Parathyroid adenoma (tissue), 2 donors: ENCODE results near the gene ESCO1.

Experiments used
- H2AFZ ChIP-seq: fragments of 300-600 bp; sonication (generic); one replicate; pipeline ENCODE4 v1.7.0; 2017; ENCODE audit warnings: antibody characterized with exemption, mild to moderate bottlenecking
- H3K27ac ChIP-seq: fragments of 300-600 bp; sonication (generic); one replicate; pipeline ENCODE4 v1.7.0; 2017
- H3K27me3 ChIP-seq: fragments of 300-600 bp; sonication (generic); one replicate; pipeline ENCODE4 v1.7.0; 2017; ENCODE audit warnings: low read length; ENCODE audit not compliant: control insufficient read depth, insufficient read depth
- H3K36me3 ChIP-seq: fragments of 300-600 bp; sonication (generic); one replicate; pipeline ENCODE4 v1.7.0; 2017; ENCODE audit warnings: low read length; ENCODE audit not compliant: control insufficient read depth, insufficient read depth
- H3K4me1 ChIP-seq: fragments of 300-600 bp; sonication (generic); one replicate; pipeline ENCODE4 v1.7.0; 2017; ENCODE audit warnings: control low read depth
- H3K4me2 ChIP-seq: fragments of 300-600 bp; sonication (generic); one replicate; pipeline ENCODE4 v1.7.0; 2017; ENCODE audit warnings: low read length
- H3K4me3 ChIP-seq: fragments of 300-600 bp; sonication (generic); one replicate; pipeline ENCODE4 v1.7.0; 2017; ENCODE audit warnings: low read depth, low read length
- H3K79me2 ChIP-seq: fragments of 300-600 bp; sonication (generic); one replicate; pipeline ENCODE4 v1.7.0; 2017; ENCODE audit warnings: control low read depth
- H3K9ac ChIP-seq: fragments of 300-600 bp; sonication (generic); one replicate; pipeline ENCODE4 v1.7.0; 2017; ENCODE audit warnings: mild to moderate bottlenecking
- H3K9me3 ChIP-seq: fragments of 300-600 bp; sonication (generic); one replicate; pipeline ENCODE4 v1.7.0; 2017; ENCODE audit warnings: low read length; ENCODE audit not compliant: control insufficient read depth
- TF ChIP-seq, protein P1 (sequence below): fragments of 300-600 bp; sonication (generic); IDR thresholded peaks from one replicate; pipeline ENCODE4 v1.7.0; 2017; ENCODE audit warnings: antibody characterized with exemption, mild to moderate bottlenecking
- donor health status: primary hyperparathyroidism.

The ESCO1 gene

DNA sequence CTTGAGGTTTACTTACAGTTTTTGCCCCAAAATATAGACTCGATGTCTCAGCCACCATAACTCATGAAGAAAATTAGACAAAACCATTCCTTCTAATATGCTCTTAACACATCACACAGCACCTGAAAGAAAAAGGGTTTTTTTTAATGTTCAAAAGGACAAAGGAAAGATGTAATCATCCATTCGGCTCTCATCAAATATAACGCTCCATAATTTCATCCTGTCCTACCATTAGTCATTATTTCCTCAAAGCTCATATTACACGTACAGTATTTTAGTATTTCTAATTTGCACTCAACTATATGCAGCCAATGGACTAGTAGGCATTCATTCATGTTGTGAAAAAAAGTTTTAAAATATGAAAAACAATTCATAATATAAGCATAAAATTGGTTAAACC lies 24.8 kb downstream of the ESCO1 start:
- Histone ChIP-seq H2AFZ (no peak overlapping the region), H3K27ac (no peak overlapping the region), H3K36me3 (no peaks in the 10 kb centered on the region), H3K9me3 (no peaks in the 10 kb centered on the region), H3K9ac (no peak overlapping the region), H3K4me1 (no peaks in the 10 kb centered on the region), H3K4me2 (no peak overlapping the region), H3K79me2 (peaks cover 5% of the 10 kb centered on the region), H3K4me3 (no peak overlapping the region), H3K27me3 (no peaks in the 10 kb centered on the region)
- TF ChIP-seq, protein P1, sequence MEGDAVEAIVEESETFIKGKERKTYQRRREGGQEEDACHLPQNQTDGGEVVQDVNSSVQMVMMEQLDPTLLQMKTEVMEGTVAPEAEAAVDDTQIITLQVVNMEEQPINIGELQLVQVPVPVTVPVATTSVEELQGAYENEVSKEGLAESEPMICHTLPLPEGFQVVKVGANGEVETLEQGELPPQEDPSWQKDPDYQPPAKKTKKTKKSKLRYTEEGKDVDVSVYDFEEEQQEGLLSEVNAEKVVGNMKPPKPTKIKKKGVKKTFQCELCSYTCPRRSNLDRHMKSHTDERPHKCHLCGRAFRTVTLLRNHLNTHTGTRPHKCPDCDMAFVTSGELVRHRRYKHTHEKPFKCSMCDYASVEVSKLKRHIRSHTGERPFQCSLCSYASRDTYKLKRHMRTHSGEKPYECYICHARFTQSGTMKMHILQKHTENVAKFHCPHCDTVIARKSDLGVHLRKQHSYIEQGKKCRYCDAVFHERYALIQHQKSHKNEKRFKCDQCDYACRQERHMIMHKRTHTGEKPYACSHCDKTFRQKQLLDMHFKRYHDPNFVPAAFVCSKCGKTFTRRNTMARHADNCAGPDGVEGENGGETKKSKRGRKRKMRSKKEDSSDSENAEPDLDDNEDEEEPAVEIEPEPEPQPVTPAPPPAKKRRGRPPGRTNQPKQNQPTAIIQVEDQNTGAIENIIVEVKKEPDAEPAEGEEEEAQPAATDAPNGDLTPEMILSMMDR = no peak

DNA sequence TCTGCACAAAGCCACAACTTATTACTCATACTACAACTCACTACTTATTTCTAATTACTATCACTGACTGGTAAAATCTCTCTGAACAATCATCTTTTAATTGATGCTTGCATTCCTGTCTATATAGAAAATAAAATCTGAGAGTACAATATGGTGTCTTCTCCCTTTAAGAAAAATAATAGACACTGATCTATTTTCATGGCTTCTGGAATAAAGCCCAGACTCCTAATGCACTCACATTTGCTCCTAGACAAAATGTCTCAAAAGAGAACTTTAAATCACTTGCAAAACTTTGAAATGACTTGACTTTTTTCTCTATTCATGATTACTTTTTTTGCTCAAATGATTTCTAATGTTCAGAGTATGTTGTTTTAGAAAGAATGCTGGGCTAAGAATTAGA lies 28.7 kb downstream of the ESCO1 start:
- no peaks in the 10 kb centered on the region for H3K9me3 ChIP-seq
- H3K79me2 ChIP-seq = peaks cover 3% of the 10 kb centered on the region
- H3K27me3 ChIP-seq = no peaks in the 10 kb centered on the region
- no peak overlapping the region for H3K9ac ChIP-seq
- H3K4me1 ChIP-seq = no peaks in the 10 kb centered on the region
- no peaks in the 10 kb centered on the region for H3K36me3 ChIP-seq
- no peak overlapping the region for H3K4me3 ChIP-seq
- no peak overlapping the region for H3K4me2 ChIP-seq
- H2AFZ ChIP-seq = no peak overlapping the region
- H3K27ac ChIP-seq = no peak overlapping the region
- TF ChIP-seq, protein P1 = no peak

DNA sequence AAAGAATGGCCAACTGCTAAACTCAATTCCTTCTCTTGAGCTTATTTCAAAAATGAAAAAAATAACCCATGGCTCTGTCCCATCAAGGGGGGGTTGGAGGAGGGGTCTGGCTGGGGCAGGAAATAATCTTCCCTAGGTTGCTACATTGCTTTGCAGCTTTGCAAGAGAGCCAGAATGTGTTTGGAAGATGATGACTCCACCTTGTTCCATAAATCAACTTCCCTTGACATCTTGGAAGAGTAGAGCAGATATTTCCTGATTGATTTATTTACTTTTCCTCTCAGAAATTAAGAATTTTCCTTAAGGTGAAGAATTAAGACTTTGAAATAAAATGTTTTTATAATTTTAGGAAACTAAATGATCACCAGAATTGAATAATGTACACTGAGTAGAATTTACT lies 41.3 kb downstream of the ESCO1 start:
- no peak overlapping the region for H3K4me2 ChIP-seq
- H3K4me3 ChIP-seq = no peak overlapping the region
- peaks cover 4% of the 10 kb centered on the region for H3K79me2 ChIP-seq
- H3K9me3 ChIP-seq = no peaks in the 10 kb centered on the region
- TF ChIP-seq, protein P1 = no peak
- no peaks in the 10 kb centered on the region for H3K4me1 ChIP-seq
- no peaks in the 10 kb centered on the region for H3K36me3 ChIP-seq
- no peaks in the 10 kb centered on the region for H3K27me3 ChIP-seq
- no peak overlapping the region for H2AFZ ChIP-seq
- no peak overlapping the region for H3K9ac ChIP-seq
- no peak overlapping the region for H3K27ac ChIP-seq

DNA sequence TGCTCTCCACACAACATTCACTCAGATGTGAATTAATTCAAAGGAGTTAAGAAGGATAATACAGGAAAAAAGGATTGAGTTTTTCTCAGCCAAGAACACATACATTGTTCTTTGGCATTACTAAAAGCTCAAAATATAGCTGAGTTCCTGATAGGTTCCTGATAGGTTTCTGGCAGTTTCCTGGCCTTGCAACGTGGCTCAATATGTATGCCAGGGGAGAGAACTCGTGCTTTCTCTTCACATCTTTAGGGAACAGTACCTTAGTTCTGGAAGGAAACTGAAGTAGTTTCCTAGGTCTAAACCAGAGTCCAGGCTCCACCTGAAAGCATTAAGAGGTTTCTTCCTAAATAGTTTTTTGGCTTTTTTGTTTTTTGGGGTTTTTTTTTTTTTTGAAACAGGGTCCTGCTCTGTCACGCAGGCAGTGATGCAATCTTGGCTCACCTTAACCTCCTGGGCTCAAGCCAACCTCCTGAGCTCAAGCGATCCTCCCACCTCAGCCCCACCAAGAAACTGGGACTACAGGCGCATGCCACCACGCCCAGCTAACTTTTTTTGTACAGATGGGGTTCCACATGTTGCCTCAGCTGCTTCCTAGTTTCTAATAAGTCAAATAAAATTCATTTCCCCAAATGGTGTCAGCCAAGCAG lies 42.8 kb downstream of the ESCO1 start:
- no peak overlapping the region for H3K27ac ChIP-seq
- no peak overlapping the region for H3K4me2 ChIP-seq
- H3K4me3 ChIP-seq = no peak overlapping the region
- H3K79me2 ChIP-seq = peaks cover 6% of the 10 kb centered on the region
- no peaks in the 10 kb centered on the region for H3K27me3 ChIP-seq
- H2AFZ ChIP-seq = no peak overlapping the region
- H3K9ac ChIP-seq = no peak overlapping the region
- H3K4me1 ChIP-seq = no peaks in the 10 kb centered on the region
- TF ChIP-seq, protein P1 = no peak
- H3K9me3 ChIP-seq = no peaks in the 10 kb centered on the region
- H3K36me3 ChIP-seq = no peaks in the 10 kb centered on the region

DNA sequence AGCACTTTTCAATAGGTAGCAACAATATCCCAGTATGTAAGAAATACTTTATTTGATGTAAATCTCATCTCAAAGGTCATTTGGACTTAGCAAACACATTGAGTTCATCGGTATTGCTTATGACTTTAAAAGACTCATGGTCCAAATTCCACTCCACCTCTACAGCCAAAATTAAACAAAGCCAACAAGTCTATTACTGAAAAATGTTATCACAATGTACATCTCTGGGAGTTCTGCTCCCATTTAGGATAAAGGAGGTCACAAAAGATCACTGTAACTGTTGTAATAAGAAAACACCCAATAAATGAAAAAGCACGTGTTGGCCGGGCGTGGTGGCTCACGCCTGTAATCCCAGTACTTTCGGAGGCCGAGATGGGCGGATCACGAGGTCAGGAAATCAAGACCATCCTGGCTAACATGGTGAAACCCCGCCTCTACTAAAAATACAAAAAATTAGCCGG lies 50.0 kb downstream of the ESCO1 start:
- no peaks in the 10 kb centered on the region for H3K36me3 ChIP-seq

More for the DNA sequence above, 50.0 kb downstream of the ESCO1 start:
- Histone ChIP-seq H3K27me3 (no peaks in the 10 kb centered on the region), H3K9me3 (no peaks in the 10 kb centered on the region), H3K4me3 (no peak overlapping the region), H3K27ac (no peak overlapping the region), H3K9ac (no peak overlapping the region), H3K79me2 (peaks cover 10% of the 10 kb centered on the region), H2AFZ (no peak overlapping the region), H3K4me2 (no peak overlapping the region), H3K4me1 (no peaks in the 10 kb centered on the region)
- TF ChIP-seq, protein P1 = no peak
